ENCODE measurements around the gene GAS5. TPM values are rescaled to one million over a fixed set of nuclear protein-coding genes. Genes with fewer than 3 reads are reported as not detected.

The GAS5 gene
- total RNA-seq, 2 experiments from 2014 or later: 901 to 1,026 TPM

DNA sequence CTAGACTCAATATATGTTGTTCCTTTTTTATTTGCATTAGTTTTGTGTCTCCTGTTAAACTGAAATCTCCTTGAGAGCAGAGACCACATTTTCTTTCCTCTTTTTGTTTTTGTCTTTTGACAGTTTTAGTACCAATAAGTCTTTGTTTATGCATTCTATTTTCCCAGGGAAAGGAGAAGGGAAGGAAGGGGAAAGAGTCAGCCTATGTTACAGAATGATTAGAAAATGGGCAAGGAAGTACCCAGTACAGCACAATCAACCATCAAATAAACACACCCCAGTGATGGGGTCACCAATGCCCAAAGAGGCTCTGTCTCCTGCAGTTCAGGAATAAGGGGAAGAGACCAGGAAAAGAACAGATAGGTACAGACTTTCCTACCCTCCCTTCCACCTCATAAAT is 10.5 kb upstream of the GAS5 start:
- DNase-seq (ENCODE audit: low spot score): no peak
- H4K20me1 ChIP-seq (ENCODE audit: insufficient read depth, low read length): no peaks in the 10 kb centered on the region
- TF ChIP-seq, protein P1, sequence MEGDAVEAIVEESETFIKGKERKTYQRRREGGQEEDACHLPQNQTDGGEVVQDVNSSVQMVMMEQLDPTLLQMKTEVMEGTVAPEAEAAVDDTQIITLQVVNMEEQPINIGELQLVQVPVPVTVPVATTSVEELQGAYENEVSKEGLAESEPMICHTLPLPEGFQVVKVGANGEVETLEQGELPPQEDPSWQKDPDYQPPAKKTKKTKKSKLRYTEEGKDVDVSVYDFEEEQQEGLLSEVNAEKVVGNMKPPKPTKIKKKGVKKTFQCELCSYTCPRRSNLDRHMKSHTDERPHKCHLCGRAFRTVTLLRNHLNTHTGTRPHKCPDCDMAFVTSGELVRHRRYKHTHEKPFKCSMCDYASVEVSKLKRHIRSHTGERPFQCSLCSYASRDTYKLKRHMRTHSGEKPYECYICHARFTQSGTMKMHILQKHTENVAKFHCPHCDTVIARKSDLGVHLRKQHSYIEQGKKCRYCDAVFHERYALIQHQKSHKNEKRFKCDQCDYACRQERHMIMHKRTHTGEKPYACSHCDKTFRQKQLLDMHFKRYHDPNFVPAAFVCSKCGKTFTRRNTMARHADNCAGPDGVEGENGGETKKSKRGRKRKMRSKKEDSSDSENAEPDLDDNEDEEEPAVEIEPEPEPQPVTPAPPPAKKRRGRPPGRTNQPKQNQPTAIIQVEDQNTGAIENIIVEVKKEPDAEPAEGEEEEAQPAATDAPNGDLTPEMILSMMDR (conservative IDR thresholded peaks at IDR 0.05; ENCODE audit: low read length): no peak
- TF ChIP-seq EZH2phosphoT487 (IDR thresholded peaks at IDR 0.05; ENCODE audit: borderline replicate concordance, low read depth, low read length): no peak
- CTCF ChIA-PET (ENCODE audit: unreplicated experiment): no interaction called here
- no peak overlapping the region for H2AFZ ChIP-seq (ENCODE audit: low read length)
- no peaks in the 10 kb centered on the region for H3K79me2 ChIP-seq (ENCODE audit: insufficient read depth, low read depth, low read length)
- H3K4me3 ChIP-seq (ENCODE audit: low read depth, low read length, poor library complexity, severe bottlenecking): no peak overlapping the region
- no peak overlapping the region for H3K4me2 ChIP-seq (ENCODE audit: low read length)
- intact Hi-C loops (cut with micrococcal nuclease; ENCODE audit: unreplicated experiment): no loop called here
- peaks cover 40% of the 10 kb centered on the region for H3K36me3 ChIP-seq (ENCODE audit: insufficient read depth, low read length)
- H3K9me3 ChIP-seq (ENCODE audit: low read length): no peaks in the 10 kb centered on the region
- POLR2A ChIA-PET: interaction anchor here (0.5 kb wide), 1 partner anchor 179 kb away, joined by 4 read pairs; no protein-coding TSS in a partner anchor
- H3K27ac ChIP-seq (ENCODE audit: low read depth, low read length, poor library complexity, severe bottlenecking): no peak overlapping the region
- H3K4me1 ChIP-seq (ENCODE audit: insufficient read depth, low read length, poor library complexity, severe bottlenecking): no peaks in the 10 kb centered on the region
- H3K9me2 ChIP-seq (ENCODE audit: insufficient read depth, low read length): no peaks in the 10 kb centered on the region
- BruUV-seq (replicated peaks): no TSS peak

DNA sequence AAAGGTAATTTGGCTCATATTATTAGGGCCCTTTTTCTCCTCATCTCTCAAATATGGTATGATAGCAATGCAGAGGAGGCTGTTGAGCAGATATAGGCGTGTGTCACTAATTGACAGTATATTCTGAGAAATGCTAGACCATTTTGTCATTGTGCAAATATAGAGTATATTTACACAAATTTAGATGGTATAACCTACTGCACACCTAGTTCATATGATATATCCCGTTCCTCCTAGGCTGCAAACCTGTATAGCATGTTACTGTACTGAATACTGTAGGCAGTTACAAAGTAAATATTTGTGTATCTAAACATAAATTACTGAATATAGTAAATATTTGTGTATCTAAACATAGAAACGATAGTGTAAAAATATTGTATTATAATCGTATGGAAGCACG is 8.9 kb upstream of the GAS5 start:
- peaks cover 50% of the 10 kb centered on the region for H3K36me3 ChIP-seq (ENCODE audit: insufficient read depth, low read length)
- intact Hi-C loops (cut with micrococcal nuclease; ENCODE audit: unreplicated experiment): no loop called here
- H3K79me2 ChIP-seq (ENCODE audit: insufficient read depth, low read depth, low read length): peaks cover 3% of the 10 kb centered on the region; the same call in 1 of the 2 replicates
- H3K4me3 ChIP-seq (ENCODE audit: low read depth, low read length, poor library complexity, severe bottlenecking): no peak overlapping the region
- no peak for TF ChIP-seq EZH2phosphoT487 (IDR thresholded peaks at IDR 0.05; ENCODE audit: borderline replicate concordance, low read depth, low read length)
- TF ChIP-seq, protein P1 (conservative IDR thresholded peaks at IDR 0.05; ENCODE audit: low read length): no peak
- H2AFZ ChIP-seq (ENCODE audit: low read length): no peak overlapping the region
- ChIA-PET POLR2A (interaction anchor here (0.6 kb wide), 1 partner anchor 1000 kb away, joined by 5 read pairs; no protein-coding TSS in a partner anchor), CTCF (ENCODE audit: unreplicated experiment) (no interaction called here)
- H3K4me1 ChIP-seq (ENCODE audit: insufficient read depth, low read length, poor library complexity, severe bottlenecking): peaks cover under 1% of the 10 kb centered on the region
- H4K20me1 ChIP-seq (ENCODE audit: insufficient read depth, low read length): no peaks in the 10 kb centered on the region
- no peak overlapping the region for H3K27ac ChIP-seq (ENCODE audit: low read depth, low read length, poor library complexity, severe bottlenecking)
- H3K4me2 ChIP-seq (ENCODE audit: low read length): no peak overlapping the region
- BruUV-seq (replicated peaks): no TSS peak
- no peaks in the 10 kb centered on the region for H3K9me3 ChIP-seq (ENCODE audit: low read length)
- no peak for DNase-seq (ENCODE audit: low spot score)
- no peaks in the 10 kb centered on the region for H3K9me2 ChIP-seq (ENCODE audit: insufficient read depth, low read length)

DNA sequence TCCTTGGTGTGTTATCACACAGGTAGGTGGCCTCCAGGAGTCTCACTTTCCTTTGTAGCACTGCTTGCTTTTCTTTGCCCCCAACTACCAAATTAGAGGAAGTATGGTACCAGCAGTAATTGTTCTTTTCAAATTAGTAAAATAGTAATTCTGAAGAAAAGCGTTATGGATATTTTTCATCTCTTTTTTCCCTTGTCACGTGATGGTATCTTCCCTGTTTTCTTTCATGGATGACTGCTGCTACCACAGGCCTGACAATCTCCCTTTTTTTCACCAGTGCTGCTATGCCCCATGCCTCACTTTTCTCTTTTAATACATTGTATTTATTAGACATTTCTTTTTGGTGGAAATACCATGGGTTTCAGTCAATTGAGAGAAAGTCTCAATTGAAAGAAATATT is 3.7 kb upstream of the GAS5 start:
- peaks cover 57% of the 10 kb centered on the region for H3K36me3 ChIP-seq (ENCODE audit: insufficient read depth, low read length)
- CTCF ChIA-PET (ENCODE audit: unreplicated experiment): no interaction called here
- peak overlapping the region; percentile 62; the same call in 1 of the 2 replicates for H2AFZ ChIP-seq (ENCODE audit: low read length)
- H3K79me2 ChIP-seq (ENCODE audit: insufficient read depth, low read depth, low read length): peaks cover 44% of the 10 kb centered on the region
- BruUV-seq (replicated peaks): no TSS peak
- TF ChIP-seq EZH2phosphoT487 (IDR thresholded peaks at IDR 0.05; ENCODE audit: borderline replicate concordance, low read depth, low read length): no peak
- TF ChIP-seq, protein P1 (conservative IDR thresholded peaks at IDR 0.05; ENCODE audit: low read length): 0 out of 2 replicates have a peak, but pooled peaks have one; percentile 35
- peaks cover 26% of the 10 kb centered on the region for H3K4me1 ChIP-seq (ENCODE audit: insufficient read depth, low read length, poor library complexity, severe bottlenecking)
- H3K4me2 ChIP-seq (ENCODE audit: low read length): peak overlapping the region; percentile 96
- no peaks in the 10 kb centered on the region for H3K9me2 ChIP-seq (ENCODE audit: insufficient read depth, low read length)
- DNase-seq (ENCODE audit: low spot score): peak; percentile 29
- no peaks in the 10 kb centered on the region for H3K9me3 ChIP-seq (ENCODE audit: low read length)
- peak overlapping the region; percentile 91 for H3K27ac ChIP-seq (ENCODE audit: low read depth, low read length, poor library complexity, severe bottlenecking)
- peak overlapping the region; percentile 98 for H3K4me3 ChIP-seq (ENCODE audit: low read depth, low read length, poor library complexity, severe bottlenecking)
- peaks cover 5% of the 10 kb centered on the region; the same call in 1 of the 2 replicates for H4K20me1 ChIP-seq (ENCODE audit: insufficient read depth, low read length)
- intact Hi-C loops (cut with micrococcal nuclease; ENCODE audit: unreplicated experiment): no loop called here
- POLR2A ChIA-PET: interaction anchor here (0.6 to 2.5 kb wide), 2 partner anchors 14 to 189 kb away, joined by 4 to 6 read pairs; no protein-coding TSS in a partner anchor
